Measurements from ENCODE around the gene C2orf80.

DNA sequence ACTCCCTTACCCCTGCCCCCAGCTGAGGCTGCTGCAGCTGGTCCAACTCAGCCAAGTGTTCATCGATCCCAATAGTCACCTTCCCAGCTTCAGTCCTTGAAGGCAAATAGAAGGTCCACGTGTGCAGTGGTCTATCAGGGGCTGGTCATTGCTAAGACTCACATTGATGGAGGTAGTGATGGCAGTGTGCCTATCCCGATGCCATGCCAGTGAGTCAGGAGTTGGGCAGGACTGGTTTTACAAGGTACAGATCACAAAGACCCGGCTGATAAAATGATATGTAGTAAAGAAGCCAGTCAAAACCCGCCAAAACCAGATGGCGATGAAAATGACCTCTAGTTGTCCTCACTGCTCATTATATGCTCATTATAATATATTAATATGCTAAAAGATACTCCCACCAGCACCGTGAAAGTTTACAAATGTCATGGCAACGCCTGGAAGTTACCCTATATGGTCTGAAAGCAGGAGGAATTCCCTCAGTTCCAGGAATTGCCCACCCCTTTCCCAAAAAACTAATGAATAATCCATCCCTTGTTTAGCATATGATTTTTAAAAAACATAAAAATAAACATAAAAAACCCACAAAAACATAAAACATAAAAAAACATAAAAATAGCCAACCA lies 2.9 kb upstream of the C2orf80 start:
- TF ChIP-seq, protein P1, sequence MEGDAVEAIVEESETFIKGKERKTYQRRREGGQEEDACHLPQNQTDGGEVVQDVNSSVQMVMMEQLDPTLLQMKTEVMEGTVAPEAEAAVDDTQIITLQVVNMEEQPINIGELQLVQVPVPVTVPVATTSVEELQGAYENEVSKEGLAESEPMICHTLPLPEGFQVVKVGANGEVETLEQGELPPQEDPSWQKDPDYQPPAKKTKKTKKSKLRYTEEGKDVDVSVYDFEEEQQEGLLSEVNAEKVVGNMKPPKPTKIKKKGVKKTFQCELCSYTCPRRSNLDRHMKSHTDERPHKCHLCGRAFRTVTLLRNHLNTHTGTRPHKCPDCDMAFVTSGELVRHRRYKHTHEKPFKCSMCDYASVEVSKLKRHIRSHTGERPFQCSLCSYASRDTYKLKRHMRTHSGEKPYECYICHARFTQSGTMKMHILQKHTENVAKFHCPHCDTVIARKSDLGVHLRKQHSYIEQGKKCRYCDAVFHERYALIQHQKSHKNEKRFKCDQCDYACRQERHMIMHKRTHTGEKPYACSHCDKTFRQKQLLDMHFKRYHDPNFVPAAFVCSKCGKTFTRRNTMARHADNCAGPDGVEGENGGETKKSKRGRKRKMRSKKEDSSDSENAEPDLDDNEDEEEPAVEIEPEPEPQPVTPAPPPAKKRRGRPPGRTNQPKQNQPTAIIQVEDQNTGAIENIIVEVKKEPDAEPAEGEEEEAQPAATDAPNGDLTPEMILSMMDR (IDR thresholded peaks at IDR 0.05), result no peak
- no peak for TF ChIP-seq TCF12 (IDR thresholded peaks at IDR 0.05)
- TF ChIP-seq SIN3A (IDR thresholded peaks at IDR 0.05; ENCODE audit: borderline replicate concordance, low read depth, low read length), result no peak
- TF ChIP-seq TAF1 (IDR thresholded peaks at IDR 0.05; ENCODE audit: borderline replicate concordance, low read depth, low read length), result no peak
- TF ChIP-seq, protein P2, sequence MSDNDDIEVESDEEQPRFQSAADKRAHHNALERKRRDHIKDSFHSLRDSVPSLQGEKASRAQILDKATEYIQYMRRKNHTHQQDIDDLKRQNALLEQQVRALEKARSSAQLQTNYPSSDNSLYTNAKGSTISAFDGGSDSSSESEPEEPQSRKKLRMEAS (IDR thresholded peaks at IDR 0.05; ENCODE audit: low read depth), result no peak
- no peak for TF ChIP-seq TEAD4 (IDR thresholded peaks at IDR 0.05; ENCODE audit: borderline replicate concordance, insufficient read depth)
